ENCODE results near the gene HAGH. TPM values are rescaled to one million over a fixed set of nuclear protein-coding genes. Genes with fewer than 3 reads are reported as not detected.

The HAGH gene
- total and polyA plus RNA-seq, 10 of the 15 experiments (the other 5 are each of a cell fraction or from before 2014, with no cell fraction given) = 2.0 to 50.1 (median 22.4) TPM

DNA sequence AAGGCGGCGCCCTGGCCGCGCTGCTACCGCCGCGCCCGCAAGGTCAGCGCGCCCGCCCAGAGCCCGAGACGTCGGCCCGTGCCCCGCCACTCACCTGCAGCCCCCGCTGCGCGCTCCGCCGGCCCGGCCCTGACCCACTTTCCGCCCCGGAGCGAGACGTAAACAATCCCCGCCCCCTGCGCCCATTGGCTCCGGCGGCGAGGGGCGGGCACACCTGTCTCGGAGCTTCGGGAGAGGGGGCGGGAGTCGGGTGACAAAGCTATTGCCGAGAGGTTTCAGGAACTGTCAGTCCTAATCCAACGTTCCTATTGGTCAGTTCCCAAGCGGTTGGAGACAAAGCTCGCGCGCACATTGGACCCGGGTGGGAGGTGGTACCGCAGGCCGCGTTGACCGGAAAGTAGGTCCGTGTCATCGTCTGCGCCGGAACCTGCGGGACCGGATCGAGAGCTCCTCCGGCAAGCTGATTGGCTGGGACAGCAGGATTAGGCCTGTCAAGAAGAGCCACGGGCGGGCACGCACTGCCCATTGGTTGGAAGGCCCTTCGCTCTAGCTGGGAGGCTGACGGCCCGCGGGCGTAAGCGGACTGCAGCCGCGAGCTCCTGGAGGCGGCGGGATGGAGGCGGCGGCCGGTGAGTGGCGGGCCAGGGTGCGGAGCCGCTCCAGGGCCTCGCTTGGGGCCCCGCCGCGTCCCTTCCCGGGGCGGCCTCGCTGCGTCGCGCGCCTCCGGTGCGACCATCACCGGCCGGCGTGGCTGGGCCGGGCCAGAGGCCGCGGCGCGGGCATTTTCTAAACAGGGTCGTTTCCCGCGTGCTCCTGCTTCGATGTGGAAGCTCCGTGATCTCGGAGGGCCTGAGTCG, 44.0 kb downstream of the HAGH start, which contains the start of the genes NUBP2 and SPSB3 (continued):
- TF ChIP-seq, protein P1, sequence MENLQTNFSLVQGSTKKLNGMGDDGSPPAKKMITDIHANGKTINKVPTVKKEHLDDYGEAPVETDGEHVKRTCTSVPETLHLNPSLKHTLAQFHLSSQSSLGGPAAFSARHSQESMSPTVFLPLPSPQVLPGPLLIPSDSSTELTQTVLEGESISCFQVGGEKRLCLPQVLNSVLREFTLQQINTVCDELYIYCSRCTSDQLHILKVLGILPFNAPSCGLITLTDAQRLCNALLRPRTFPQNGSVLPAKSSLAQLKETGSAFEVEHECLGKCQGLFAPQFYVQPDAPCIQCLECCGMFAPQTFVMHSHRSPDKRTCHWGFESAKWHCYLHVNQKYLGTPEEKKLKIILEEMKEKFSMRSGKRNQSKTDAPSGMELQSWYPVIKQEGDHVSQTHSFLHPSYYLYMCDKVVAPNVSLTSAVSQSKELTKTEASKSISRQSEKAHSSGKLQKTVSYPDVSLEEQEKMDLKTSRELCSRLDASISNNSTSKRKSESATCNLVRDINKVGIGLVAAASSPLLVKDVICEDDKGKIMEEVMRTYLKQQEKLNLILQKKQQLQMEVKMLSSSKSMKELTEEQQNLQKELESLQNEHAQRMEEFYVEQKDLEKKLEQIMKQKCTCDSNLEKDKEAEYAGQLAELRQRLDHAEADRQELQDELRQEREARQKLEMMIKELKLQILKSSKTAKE (IDR thresholded peaks at IDR 0.05; ENCODE audit: low read depth, poor library complexity, severe bottlenecking) = peak; percentile 65
- TF ChIP-seq PML (IDR thresholded peaks at IDR 0.05; ENCODE audit: low read length) (no peak), ZZZ3 (IDR thresholded peaks at IDR 0.05; ENCODE audit: control insufficient read depth, insufficient read length, low read depth) (no peak), SUZ12 (IDR thresholded peaks at IDR 0.05; ENCODE audit: unreplicated experiment) (no peak), POLR2AphosphoS2 (IDR thresholded peaks at IDR 0.05; ENCODE audit: low read depth, low read length) (peak; percentile 3; the same call in 1 of the 2 replicates)

DNA sequence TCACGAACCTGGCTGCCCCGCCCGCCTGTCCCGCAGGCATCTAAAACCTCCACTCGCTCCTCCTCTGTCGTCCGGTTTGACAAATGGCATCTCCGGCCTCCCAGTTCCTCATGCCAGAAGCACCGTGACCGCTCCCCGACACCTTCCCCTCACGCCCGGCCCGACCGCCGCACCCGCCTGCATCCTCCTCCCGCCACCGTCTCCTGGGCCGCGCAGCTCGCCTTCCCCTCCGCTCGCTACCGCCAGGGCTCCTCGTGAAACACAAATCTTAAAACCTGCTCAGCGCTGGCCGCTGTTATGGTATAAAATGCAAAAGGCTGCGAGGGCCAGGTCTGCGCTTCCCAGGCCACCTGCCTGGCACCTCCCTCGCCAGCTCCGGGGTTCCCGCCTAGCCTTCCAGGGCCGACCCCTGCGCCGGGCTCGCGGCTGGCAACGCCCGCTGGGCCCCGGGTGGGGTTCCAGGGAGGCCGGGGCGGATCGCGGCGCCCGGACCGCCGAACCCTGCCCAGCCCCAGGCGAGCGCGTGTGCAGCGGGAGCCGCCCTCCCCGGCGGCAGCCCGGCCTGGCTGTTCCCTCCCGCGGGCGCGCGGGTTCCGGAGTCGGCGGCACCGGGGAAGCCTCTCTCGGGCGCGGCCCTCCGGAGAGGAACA, 44.7 kb downstream of the HAGH start:
- POLR2A ChIA-PET = interaction anchor here (1.0 to 2.5 kb wide), 9 partner anchors 10 to 189 kb away, joined by 4 to 39 read pairs (median 7); partner anchors contain the start of genes EME2, FAHD1, HAGH and JPT2
- TF ChIP-seq EGR1 (IDR thresholded peaks at IDR 0.05; ENCODE audit: borderline replicate concordance in 1 of 2, low read depth in 2 of 2, low read length in 2 of 2) (no peak), ZNF24 (IDR thresholded peaks at IDR 0.05) (0 out of 2 replicates have a peak, but pooled peaks have one; percentile 24), KLF5 (IDR thresholded peaks at IDR 0.05; ENCODE audit: partially characterized antibody) (no peak), NRF1 (conservative IDR thresholded peaks at IDR 0.05; ENCODE audit: low read depth, low read length) (no peak), HDGF (IDR thresholded peaks at IDR 0.05) (no peak; the same call in 1 of the 2 replicates), BACH1 (IDR thresholded peaks at IDR 0.05; ENCODE audit: borderline replicate concordance) (peak; percentile 80; the same call in 1 of the 2 replicates), POLR2A (IDR thresholded peaks at IDR 0.05; ENCODE audit: low read depth, low read length) (peak; percentile 10; the same call in 1 of the 2 replicates), ASH2L (IDR thresholded peaks at IDR 0.05; ENCODE audit: borderline replicate concordance, low read depth) (0 out of 2 replicates have a peak, but pooled peaks have one; percentile 76), BMI1 (IDR thresholded peaks at IDR 0.05; ENCODE audit: borderline replicate concordance) (no peak), ZNF384 (IDR thresholded peaks at IDR 0.05; ENCODE audit: borderline replicate concordance, low read depth, low read length) (no peak), ZSCAN29 (IDR thresholded peaks at IDR 0.05) (peak; percentile 64; the same call in 1 of the 2 replicates)
- TF ChIP-seq, protein P1 (IDR thresholded peaks at IDR 0.05; ENCODE audit: low read depth, poor library complexity, severe bottlenecking) = no peak

More for the DNA sequence above, 44.7 kb downstream of the HAGH start:
- Histone ChIP-seq H3K27me3 (replicated peaks in 1 of 2; ENCODE audit: control insufficient read depth in 2 of 2, insufficient read depth in 2 of 2, low read length in 1 of 2) (no peaks in the 10 kb centered on the region), H3K27ac (ENCODE audit: control insufficient read depth, insufficient read depth) (peak overlapping the region; percentile 52), H2AFZ (ENCODE audit: control insufficient read depth, low read depth, low read length) (peak overlapping the region; percentile 23; the same call in 1 of the 2 replicates), H3K4me2 (ENCODE audit: control insufficient read depth, insufficient read depth) (peak overlapping the region; percentile 77), H3K9me3 (replicated peaks; ENCODE audit: control insufficient read depth, insufficient read depth, low read length) (no peaks in the 10 kb centered on the region), H3K4me3 (peak overlapping the region; percentile 94), H3K4me1 (ENCODE audit: control insufficient read depth, insufficient read depth, low read length) (peaks cover 6% of the 10 kb centered on the region; the same call in 1 of the 2 replicates), H3K9ac (ENCODE audit: control insufficient read depth, insufficient read depth, low read length) (peak overlapping the region; percentile 71), H3K79me2 (ENCODE audit: control insufficient read depth, insufficient read depth, low read length) (peaks cover 15% of the 10 kb centered on the region), H3K36me3 (ENCODE audit: control insufficient read depth in 2 of 2, insufficient read depth in 2 of 2, low read length in 1 of 2) (peaks cover 2 to 8% of the 10 kb centered on the region in 2 experiments; a peak in 3 of 4 replicates), H4K20me1 (ENCODE audit: control insufficient read depth, insufficient read depth) (no peaks in the 10 kb centered on the region)
- SMC1A ChIA-PET (ENCODE audit: uncharacterized antibody, unreplicated experiment) = interaction anchor here (0.7 to 1.5 kb wide), 5 partner anchors 9 to 374 kb away, joined by 3 to 4 read pairs (median 3); partner anchors contain the start of genes EME2, MRPS34, NME3 and TRAF7
- ATAC-seq (peak; percentile 9), DNase-seq (ENCODE audit: low read depth, low spot score) (no peak), FAIRE-seq (no peak)
- 2% methylated on average over 59 of the region's 70 CpGs for WGBS (ENCODE audit: insufficient coverage, insufficient replicate concordance, low lambda C conversion rate, missing lambda C conversion rate)
- in situ Hi-C loops (cut with MboI) (no loop called here), intact Hi-C loops (cut with micrococcal nuclease; ENCODE audit: unreplicated experiment) (loop anchor here (2.0 kb wide), 2 partner anchors 45 to 361 kb away; partner anchors contain the start of genes FAHD1, HAGH and UQCC4)
- RAD21 ChIA-PET (ENCODE audit: unreplicated experiment) = interaction anchor here (1.0 to 1.4 kb wide), 8 partner anchors 10 to 361 kb away, joined by 3 to 22 read pairs (median 4); partner anchors contain the start of genes EME2, JPT2, MRPS34 and NME3
- no TSS peak for BruUV-seq (replicated peaks)
- CTCF ChIA-PET = interaction anchor here (1.1 to 1.6 kb wide), 6 partner anchors 10 to 629 kb away, joined by 3 to 12 read pairs (median 5); partner anchors contain the start of genes EME2, MAPK8IP3, MRPS34 and NME3
